ENCODE data around the gene FNIP2.

DNA sequence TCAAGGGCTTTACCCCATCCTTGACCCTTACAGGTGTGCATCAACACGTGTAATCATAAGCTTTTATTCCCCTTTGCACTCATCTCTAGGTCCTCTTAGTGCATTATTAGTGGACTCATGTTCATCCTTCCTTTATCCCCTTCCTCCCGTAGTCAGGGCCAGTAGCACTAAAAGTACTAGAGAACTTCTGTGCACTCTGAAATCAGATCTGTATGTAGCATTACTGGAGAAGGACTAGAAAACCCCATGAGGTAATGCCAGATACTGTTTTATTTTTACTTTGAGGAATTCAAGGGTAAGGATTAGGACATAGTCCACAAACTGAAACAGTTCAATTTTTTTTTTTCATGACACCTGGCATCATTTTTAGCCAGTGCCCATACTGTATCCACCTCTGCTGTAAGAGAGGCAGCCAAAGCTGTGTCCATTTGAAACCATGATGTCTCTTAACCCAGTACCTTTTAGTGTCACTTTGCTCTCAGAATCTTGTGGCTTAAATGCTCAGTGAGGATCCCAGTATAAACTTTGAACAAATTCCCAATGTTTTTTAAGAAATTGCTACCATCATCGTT lies 134.7 kb downstream of the FNIP2 start:
- TF ChIP-seq, protein P1, sequence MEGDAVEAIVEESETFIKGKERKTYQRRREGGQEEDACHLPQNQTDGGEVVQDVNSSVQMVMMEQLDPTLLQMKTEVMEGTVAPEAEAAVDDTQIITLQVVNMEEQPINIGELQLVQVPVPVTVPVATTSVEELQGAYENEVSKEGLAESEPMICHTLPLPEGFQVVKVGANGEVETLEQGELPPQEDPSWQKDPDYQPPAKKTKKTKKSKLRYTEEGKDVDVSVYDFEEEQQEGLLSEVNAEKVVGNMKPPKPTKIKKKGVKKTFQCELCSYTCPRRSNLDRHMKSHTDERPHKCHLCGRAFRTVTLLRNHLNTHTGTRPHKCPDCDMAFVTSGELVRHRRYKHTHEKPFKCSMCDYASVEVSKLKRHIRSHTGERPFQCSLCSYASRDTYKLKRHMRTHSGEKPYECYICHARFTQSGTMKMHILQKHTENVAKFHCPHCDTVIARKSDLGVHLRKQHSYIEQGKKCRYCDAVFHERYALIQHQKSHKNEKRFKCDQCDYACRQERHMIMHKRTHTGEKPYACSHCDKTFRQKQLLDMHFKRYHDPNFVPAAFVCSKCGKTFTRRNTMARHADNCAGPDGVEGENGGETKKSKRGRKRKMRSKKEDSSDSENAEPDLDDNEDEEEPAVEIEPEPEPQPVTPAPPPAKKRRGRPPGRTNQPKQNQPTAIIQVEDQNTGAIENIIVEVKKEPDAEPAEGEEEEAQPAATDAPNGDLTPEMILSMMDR (IDR thresholded peaks at IDR 0.05): no peak
- TF ChIP-seq POLR2A (IDR thresholded peaks at IDR 0.05): no peak

Measured in prostate gland (tissue), 2 donors.